HepG2 (cell line): Measurements from ENCODE around the gene ALOX5AP. TPM values are rescaled to one million over a fixed set of nuclear protein-coding genes. Genes with fewer than 3 reads are reported as not detected.

ENCODE experiments used
- ATAC-seq: fragments of 200-7000 bp; cut with Tn5 transposase; 3 replicates; pipeline ENCODE4 v1.9.1; 2020; ENCODE audit warnings: mild to moderate bottlenecking, moderate library complexity
- BruUV-seq: library from RNA; stranded (reverse); fragments of 400-500 nt; replicated peaks from 2 replicates; lab custom pipeline; 2021; lab: Mats Ljungman, UMichigan
- CTCF ChIA-PET: fragments of 300-600 bp; formaldehyde crosslinking; extraction: SDS; loops from one replicate; lab custom pipeline; 2021; ENCODE audit warnings: low total read pairs, inconsistent platforms, low intra/inter-chr PET ratio; lab: Yijun Ruan, JAX
- POLR2A ChIA-PET: fragments of 350-600 bp; sonication (Branson Sonifier 250); formaldehyde crosslinking; loops from one replicate; lab custom pipeline; 2020; ENCODE audit warnings: antibody characterized with exemption, inconsistent platforms; lab: Yijun Ruan, JAX
- DNase-seq: peaks from one replicate; pipeline ENCODE4 v3.0.0-alpha.2; 2015; ENCODE audit warnings: low spot score
- FAIRE-seq: peaks from 3 replicates; lab custom pipeline; 2011; peaks lifted over from hg19 to GRCh38; lab: Jason Lieb, UNC
- H2AFZ ChIP-seq: one replicate; pipeline ENCODE4 v1.6.1; 2011; ENCODE audit warnings: low read length, inconsistent platforms
- H3K27ac ChIP-seq: fragments of 300-600 bp; 3 replicates; pipeline ENCODE4 v1.8.0; 2011; ENCODE audit warnings: mixed run types, mild to moderate bottlenecking, mixed read lengths, low read length, inconsistent platforms; ENCODE audit not compliant: insufficient read depth; ENCODE audit errors: extremely low read length
- H3K27me3 ChIP-seq, 2 experiments: fragments of 200-600 bp in 1 of 2; 2 replicates in 1 of 2; 3 replicates in 1 of 2; pipeline versions ENCODE4 v1.6.0 to v1.8.0; 2011; ENCODE audit warnings: low read length in 2 of 2, mild to moderate bottlenecking in 2 of 2, moderate library complexity in 2 of 2, inconsistent platforms in 1 of 2; ENCODE audit not compliant: insufficient read depth in 2 of 2, control insufficient read depth in 1 of 2
- H3K36me3 ChIP-seq, 2 experiments: fragments of 200-600 bp in 1 of 2; replicated peaks in 1 of 2; 2 replicates in 1 of 2; 3 replicates in 1 of 2; pipeline versions ENCODE4 v1.5.1 to v1.8.0; 2011; ENCODE audit warnings: low read length in 2 of 2, inconsistent platforms in 1 of 2; ENCODE audit not compliant: insufficient read depth in 2 of 2, control insufficient read depth in 1 of 2
- H3K4me1 ChIP-seq: 2 replicates; pipeline ENCODE4 v1.5.1; 2012; ENCODE audit warnings: low read length, inconsistent platforms; ENCODE audit not compliant: insufficient read depth
- H3K4me2 ChIP-seq: 2 replicates; pipeline ENCODE4 v1.6.0; 2011; ENCODE audit warnings: low read depth, low read length, inconsistent platforms
- H3K4me3 ChIP-seq, 3 experiments: fragments of 200-600 bp in 1 of 3; sonication (generic), shearing (Covaris generic) in 1 of 3; replicated peaks in 1 of 3; 2 replicates each; pipeline ENCODE4 v1.5.1; 2011 to 2016; ENCODE audit warnings: low read length in 3 of 3, inconsistent platforms in 2 of 3, low read depth in 2 of 3, mild to moderate bottlenecking in 2 of 3, control low read depth in 1 of 3, mixed read lengths in 1 of 3; ENCODE audit not compliant: insufficient read depth in 1 of 3
- H3K79me2 ChIP-seq: one replicate; pipeline ENCODE4 v1.6.1; 2011; ENCODE audit warnings: low read length, inconsistent platforms; ENCODE audit not compliant: insufficient read depth
- H3K9ac ChIP-seq: 2 replicates; pipeline ENCODE4 v1.6.0; 2011; ENCODE audit warnings: mild to moderate bottlenecking, low read depth, low read length, inconsistent platforms; ENCODE audit not compliant: insufficient read depth
- H3K9me3 ChIP-seq: 2 replicates; pipeline ENCODE4 v1.5.1; 2012; ENCODE audit warnings: mild to moderate bottlenecking, low read length
- H4K20me1 ChIP-seq: 2 replicates; pipeline ENCODE4 v1.6.0; 2011; ENCODE audit warnings: inconsistent platforms, mild to moderate bottlenecking, low read length, moderate library complexity; ENCODE audit not compliant: insufficient read depth
- BCL3 ChIP-seq: sonication (generic); formaldehyde crosslinking; IDR thresholded peaks from 2 replicates; pipeline ENCODE4 v1.5.1; 2020; ENCODE audit warnings: mild to moderate bottlenecking, missing genetic modification reagents, moderate library complexity
- CHD4 ChIP-seq: fragments of 200-600 bp; sonication (generic); IDR thresholded peaks from 2 replicates; pipeline ENCODE4 v1.7.0; 2017; ENCODE audit warnings: mild to moderate bottlenecking, low read length, borderline replicate concordance
- MYC ChIP-seq: sonication (generic); formaldehyde crosslinking; IDR thresholded peaks from 2 replicates; pipeline ENCODE4 v1.9.0; 2021; ENCODE audit warnings: missing genetic modification reagents, borderline replicate concordance
- MZF1 ChIP-seq: sonication (generic); formaldehyde crosslinking; IDR thresholded peaks from 2 replicates; pipeline ENCODE4 v1.8.1; 2023; ENCODE audit warnings: mild to moderate bottlenecking, missing genetic modification reagents, borderline replicate concordance
- PAX8 ChIP-seq: sonication (generic); formaldehyde crosslinking; IDR thresholded peaks from 2 replicates; pipeline ENCODE4 v1.8.0; 2022; ENCODE audit warnings: mild to moderate bottlenecking, missing genetic modification reagents, borderline replicate concordance
- STAT5B ChIP-seq: sonication (generic); formaldehyde crosslinking; IDR thresholded peaks from 2 replicates; pipeline ENCODE4 v1.4.0; 2020; ENCODE audit warnings: missing genetic modification reagents
- TARDBP ChIP-seq: sonication (generic); formaldehyde crosslinking; IDR thresholded peaks from 2 replicates; pipeline ENCODE4 v1.8.0; 2022; ENCODE audit warnings: mild to moderate bottlenecking, missing genetic modification reagents
- ZNF558 ChIP-seq: sonication (generic); formaldehyde crosslinking; IDR thresholded peaks from 2 replicates; pipeline ENCODE4 v1.9.0; 2022; ENCODE audit warnings: mild to moderate bottlenecking, missing genetic modification reagents, borderline replicate concordance
- WGBS: methylation state at CpG from one replicate; pipeline ENCODE4 v1.1.6; 2017; ENCODE audit warnings: low lambda C conversion rate; 5-methylcytosine and 5-hydroxymethylcytosine counted together
- in situ Hi-C: cut with HindIII; loops from 2 replicates; pipeline ENCODE4 v1.10.0; 2017; ENCODE audit warnings: low pct_unique_long_range_greater_than_20kb; ENCODE audit not compliant: extremely low pct_ligation_motif_present
- intact Hi-C: fragments of 100-400 bp; cut with micrococcal nuclease; formaldehyde crosslinking; loops from one replicate; pipeline ENCODE4 v1.10.0; 2022; ENCODE audit not compliant: unreplicated experiment
- polyA plus RNA-seq, 8 experiments: library from polyadenylated mRNA; depleted of rRNA in 3 of 8; stranded (reverse) in 7 of 8; unstranded in 1 of 8; fragments of >200 nt; fragmentation: Illumina TruSeq in 4 of 8; extraction: Trizol in 4 of 8; gene quantifications; 2 replicates each; pipeline versions ENCODE4 v1.2.1 to v1.2.3, GENCODE V29; 2011 to 2016; ENCODE audit warnings: low read depth in 4 of 8, missing spikeins in 1 of 8, mixed read lengths in 1 of 8; ENCODE audit not compliant: insufficient read depth in 1 of 8
- total RNA-seq, 5 experiments: library from RNA; depleted of rRNA; stranded (reverse); fragments of >200 nt; fragmentation: Illumina TruSeq; extraction: Trizol; gene quantifications; 2 replicates each; pipeline ENCODE4 v1.2.3, GENCODE V29; 2016; ENCODE audit warnings: low read depth in 1 of 5

The ALOX5AP gene
- total and polyA plus RNA-seq, 2 of the 13 experiments (the other 11 are each of a cell fraction or from before 2014, with no cell fraction given) = 0.97 to 1.2 TPM

DNA sequence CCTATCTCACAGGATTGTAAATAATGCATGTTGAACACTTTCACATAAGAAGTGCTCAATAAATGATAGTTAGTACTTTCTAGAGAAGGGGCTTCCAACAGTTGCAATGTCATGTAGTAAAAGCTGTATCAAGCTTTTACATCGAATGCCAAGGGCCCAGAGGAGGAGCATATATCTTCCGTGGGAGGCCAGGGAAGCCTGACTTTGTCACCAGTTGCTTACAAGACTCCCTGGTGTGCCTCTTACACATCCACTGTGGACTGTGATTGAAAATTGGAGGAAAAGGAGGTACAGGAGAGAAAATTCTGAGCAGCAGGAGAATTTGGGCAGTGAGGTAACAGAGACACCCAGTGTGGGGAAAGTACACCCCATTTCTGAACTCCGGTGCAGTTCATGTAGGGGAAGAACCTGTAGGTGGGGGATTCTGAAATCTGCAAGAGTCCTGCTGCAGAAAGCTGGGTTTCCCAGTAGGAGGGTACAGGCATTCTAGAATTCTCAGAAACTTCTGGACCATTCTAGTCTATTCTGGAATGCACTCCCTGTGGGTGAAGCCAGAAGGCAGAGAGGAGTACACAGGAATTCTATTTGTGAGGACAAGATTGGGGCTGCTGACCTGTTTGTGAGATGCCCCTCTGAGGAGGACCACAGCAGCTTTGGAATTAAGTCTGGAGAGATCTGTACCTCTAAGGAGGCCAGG lies 54.0 kb downstream of the ALOX5AP start (continued):
- no peak for TF ChIP-seq BCL3 (CRISPR knock-in tag)
- TF ChIP-seq TARDBP (CRISPR knock-in tag) = no peak
- TF ChIP-seq STAT5B = no peak
- no peak for TF ChIP-seq CHD4

DNA sequence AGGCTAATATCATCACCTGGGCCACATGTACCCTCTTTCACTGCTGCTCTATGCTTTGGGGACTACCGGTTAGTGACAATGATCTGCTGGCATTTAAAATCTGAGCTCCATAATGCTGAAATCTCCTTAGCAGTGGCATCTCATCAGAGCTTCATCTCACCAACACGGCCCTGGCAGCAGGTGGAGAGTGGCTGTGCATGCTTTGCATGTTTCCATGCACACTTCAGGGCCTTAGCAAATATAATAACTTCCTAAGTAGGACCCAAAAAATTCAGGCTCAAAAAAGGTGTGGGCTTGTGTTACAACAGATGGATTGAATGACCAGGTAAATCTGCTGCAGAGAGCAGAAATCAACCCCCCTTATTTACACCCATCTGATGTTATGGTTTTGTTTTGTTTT lies 55.2 kb downstream of the ALOX5AP start:
- H3K4me1 ChIP-seq = peaks cover 15% of the 10 kb centered on the region
- no peak overlapping the region for H3K4me2 ChIP-seq
- H3K9ac ChIP-seq = no peak overlapping the region
- H4K20me1 ChIP-seq = no peaks in the 10 kb centered on the region
- no peak overlapping the region for H3K4me3 ChIP-seq
- ATAC-seq = no peak
- no TSS peak for BruUV-seq
- DNase-seq = no peak
- peaks cover 0 to 4% of the 10 kb centered on the region in 2 experiments; a peak in 1 of 5 replicates for H3K27me3 ChIP-seq
- H3K9me3 ChIP-seq = no peaks in the 10 kb centered on the region
- ChIA-PET CTCF (no interaction called here), POLR2A (no interaction called here)
- H3K79me2 ChIP-seq = no peaks in the 10 kb centered on the region
- intact Hi-C loops (no loop called here), in situ Hi-C loops (no loop called here)
- H3K36me3 ChIP-seq = no peaks in the 10 kb centered on the region
- FAIRE-seq = no peak
- WGBS = 47% methylated on average over 2 of the region's 2 CpGs
- TF ChIP-seq MZF1 (CRISPR knock-in tag) (no peak), MYC (CRISPR knock-in tag) (no peak), ZNF558 (CRISPR knock-in tag) (no peak), PAX8 (CRISPR knock-in tag) (no peak)
- TF ChIP-seq, all 625 proteins: peak for 0
- no peak overlapping the region for H3K27ac ChIP-seq
- no peak overlapping the region for H2AFZ ChIP-seq
